Left ventricle myocardium inferior (tissue), 1 donor: ENCODE data around the gene C1orf105. TPM values are rescaled to one million over a fixed set of nuclear protein-coding genes. Genes with fewer than 3 reads are reported as not detected.

Source experiments
- DNase-seq: peaks from one replicate; pipeline ENCODE4 v3.0.0-alpha.2; 2020
- H3K27ac ChIP-seq: fragments of 200-600 bp; replicated peaks from 2 replicates; pipeline ENCODE4 v1.8.0; 2021
- H3K27me3 ChIP-seq: fragments of 200-600 bp; 2 replicates; pipeline ENCODE4 v1.8.0; 2021; ENCODE audit warnings: low read depth
- H3K36me3 ChIP-seq: fragments of 200-600 bp; 2 replicates; pipeline ENCODE4 v1.8.0; 2021
- H3K4me1 ChIP-seq: fragments of 200-600 bp; 2 replicates; pipeline ENCODE4 v1.8.0; 2021
- H3K4me3 ChIP-seq: fragments of 200-600 bp; 2 replicates; pipeline ENCODE4 v1.8.0; 2021; ENCODE audit warnings: mild to moderate bottlenecking, moderate library complexity
- H3K9me3 ChIP-seq: fragments of 200-600 bp; replicated peaks from 2 replicates; pipeline ENCODE4 v1.8.0; 2021
- CTCF ChIP-seq: fragments of 200-600 bp; IDR thresholded peaks from 2 replicates; pipeline ENCODE4 v1.8.0; 2021; ENCODE audit warnings: antibody characterized with exemption, mild to moderate bottlenecking, borderline replicate concordance
- intact Hi-C: fragments of 100-400 bp; cut with micrococcal nuclease; formaldehyde crosslinking; loops from one replicate; pipeline ENCODE4 v1.11.0; 2022
- total RNA-seq: library from RNA; stranded (reverse); fragmentation: NEBNext Ultra II Directional; extraction: Animal tissue kit (Norgen Biotek cat#: 25700); gene quantifications from one replicate; pipeline ENCODE4 v1.2.1, GENCODE V29; 2021
- donor health status: DM: no; HTN: yes; CAD: no; lungs with severe emphysema.

Gene C1orf105
- total RNA-seq, 1 donor from 2014 or later = 8.5 TPM

GRCh38 chr1:172483448-172483847, 63.0 kb downstream of the C1orf105 start:
- Histone ChIP-seq H3K27ac (no peak overlapping the region), H3K4me3 (no peak overlapping the region), H3K9me3 (no peaks in the 10 kb centered on the region), H3K27me3 (peaks cover 3% of the 10 kb centered on the region), H3K4me1 (peaks cover 9% of the 10 kb centered on the region), H3K36me3 (no peaks in the 10 kb centered on the region)
- intact Hi-C loops = no loop called here
- DNase-seq = no peak
- no peak for TF ChIP-seq CTCF

DNA sequence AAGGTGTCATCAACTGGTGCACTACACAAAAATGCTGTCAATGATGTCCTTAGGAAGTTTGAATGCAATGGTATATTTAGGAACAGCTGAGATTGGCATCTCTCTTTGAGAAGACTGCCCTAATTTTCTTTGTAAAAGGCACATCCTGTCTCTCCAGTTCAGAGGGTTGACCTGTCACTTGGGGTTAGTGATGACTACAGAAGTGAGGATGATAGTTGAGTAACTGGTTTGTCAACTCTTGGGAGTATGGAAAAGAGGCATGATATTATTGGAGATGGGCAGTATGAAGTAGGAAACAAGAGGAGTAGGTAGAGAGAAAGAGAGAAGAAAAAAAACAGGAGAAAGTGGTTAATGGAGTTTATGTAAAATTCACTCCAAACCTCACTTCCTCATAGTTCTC, 63.8 kb downstream of the C1orf105 start:
- Histone ChIP-seq H3K4me1 (peaks cover 9% of the 10 kb centered on the region), H3K27ac (no peak overlapping the region), H3K4me3 (no peak overlapping the region), H3K9me3 (no peaks in the 10 kb centered on the region), H3K36me3 (no peaks in the 10 kb centered on the region), H3K27me3 (peaks cover 3% of the 10 kb centered on the region)
- no peak for DNase-seq
- no peak for TF ChIP-seq CTCF
- intact Hi-C loops = no loop called here

DNA sequence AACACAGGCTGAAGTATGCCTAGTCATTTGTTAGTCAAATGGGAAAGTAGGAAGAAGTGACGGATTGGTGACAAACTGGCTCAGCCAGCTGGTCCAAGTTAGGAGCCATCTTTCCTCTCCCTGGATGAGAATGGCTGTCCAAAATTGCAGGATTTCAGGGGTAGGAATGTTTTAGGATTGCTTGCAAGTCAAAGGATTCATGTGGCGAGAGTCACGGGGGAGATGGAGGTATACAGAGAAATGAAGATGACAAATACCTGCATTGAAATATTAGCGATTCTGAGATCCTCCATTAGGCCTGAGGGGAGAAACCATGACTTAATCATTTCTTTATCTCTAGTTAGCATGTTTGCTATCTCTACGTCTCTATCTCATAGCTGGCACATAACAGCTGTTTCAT, 65.1 kb downstream of the C1orf105 start:
- H3K36me3 ChIP-seq = no peaks in the 10 kb centered on the region

GRCh38 chr1:172486805-172487454, 66.4 kb downstream of the C1orf105 start:
- TF ChIP-seq CTCF = no peak
- no peak overlapping the region for H3K27ac ChIP-seq
- no peaks in the 10 kb centered on the region for H3K36me3 ChIP-seq
- H3K4me3 ChIP-seq = no peak overlapping the region
- H3K9me3 ChIP-seq = no peaks in the 10 kb centered on the region
- intact Hi-C loops = no loop called here
- DNase-seq = no peak
- peaks cover 4% of the 10 kb centered on the region for H3K4me1 ChIP-seq
- peaks cover 14% of the 10 kb centered on the region for H3K27me3 ChIP-seq

More for the DNA sequence above, 65.1 kb downstream of the C1orf105 start:
- DNase-seq = no peak
- H3K4me1 ChIP-seq = peaks cover 4% of the 10 kb centered on the region
- no peaks in the 10 kb centered on the region for H3K9me3 ChIP-seq
- no peak overlapping the region for H3K27ac ChIP-seq
- intact Hi-C loops = no loop called here
- no peak overlapping the region for H3K4me3 ChIP-seq
- no peak for TF ChIP-seq CTCF
- H3K27me3 ChIP-seq = peaks cover 9% of the 10 kb centered on the region

DNA sequence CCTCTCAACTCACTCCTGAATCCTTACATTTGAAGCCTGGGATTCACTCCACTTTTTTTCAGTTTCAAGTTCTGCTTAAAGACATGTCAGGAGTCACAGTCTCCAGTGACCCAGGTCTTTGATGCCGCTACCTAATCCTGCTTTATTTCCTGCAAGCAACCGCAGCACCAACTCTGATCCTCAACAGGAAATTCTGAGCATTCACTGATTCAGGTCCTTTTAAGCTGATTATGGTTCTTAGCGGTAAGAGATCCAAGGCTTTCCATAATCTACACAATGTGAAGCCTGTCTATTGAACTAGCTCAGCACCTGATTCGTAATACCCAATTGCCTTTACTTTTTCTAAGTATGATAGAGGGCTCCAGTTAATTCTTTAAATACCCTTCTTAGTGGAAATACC, 67.1 kb downstream of the C1orf105 start:
- DNase-seq = no peak
- Histone ChIP-seq H3K4me3 (no peak overlapping the region), H3K36me3 (no peaks in the 10 kb centered on the region), H3K9me3 (no peaks in the 10 kb centered on the region), H3K27me3 (peaks cover 14% of the 10 kb centered on the region), H3K4me1 (peaks cover 4% of the 10 kb centered on the region), H3K27ac (no peak overlapping the region)
- no peak for TF ChIP-seq CTCF
- intact Hi-C loops = no loop called here
